ENCODE measurements around the gene PCNX4.

The PCNX4 gene

GRCh38 chr14:60170948-60171347 is 79.2 kb downstream of the PCNX4 start:
- DNase-seq (ENCODE audit: extremely low read depth in 1 of 2, low read depth in 1 of 2) = no peak

- no peak for DNase-seq (ENCODE audit: extremely low read depth in 1 of 2, low read depth in 1 of 2)
Observed at GRCh38 chr14:60171690-60172089, 80.0 kb downstream of the PCNX4 start.

GRCh38 chr14:60174352-60175254 is 82.9 kb downstream of the PCNX4 start:
- DNase-seq (ENCODE audit: extremely low read depth in 1 of 2, low read depth in 1 of 2) = no peak

DNA sequence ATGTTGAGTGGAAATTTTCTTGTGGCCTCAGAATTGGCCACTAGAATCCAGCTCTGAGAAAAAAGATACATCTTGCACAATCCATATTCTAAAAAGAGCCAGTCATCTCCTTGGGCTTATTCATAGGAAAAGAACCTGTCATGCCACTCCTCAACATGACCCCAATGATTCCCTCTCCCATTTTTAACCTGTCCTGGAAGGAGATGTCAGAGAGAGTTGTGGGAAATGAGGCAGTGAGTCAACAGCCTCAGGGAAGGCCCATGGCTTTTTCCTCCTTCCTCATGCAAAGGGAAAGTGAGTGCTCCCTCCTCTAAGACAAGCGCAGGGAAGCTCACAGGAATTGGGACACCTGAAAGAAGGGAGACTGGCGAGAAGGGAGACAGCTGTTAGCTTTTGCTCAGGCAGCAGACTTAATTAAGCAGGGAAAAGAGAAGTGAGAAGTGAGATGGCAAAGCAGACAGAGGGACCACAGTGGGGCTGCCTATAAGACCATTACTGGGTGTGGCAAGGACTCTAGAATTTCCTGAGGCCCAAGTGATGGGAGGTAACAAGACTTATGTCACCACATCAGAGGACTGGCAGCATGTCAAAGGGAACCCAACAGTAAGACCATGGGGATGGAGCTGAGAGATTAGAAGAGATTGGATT is 83.7 kb downstream of the PCNX4 start:
- DNase-seq (ENCODE audit: extremely low read depth in 1 of 2, low read depth in 1 of 2) = no peak

DNA sequence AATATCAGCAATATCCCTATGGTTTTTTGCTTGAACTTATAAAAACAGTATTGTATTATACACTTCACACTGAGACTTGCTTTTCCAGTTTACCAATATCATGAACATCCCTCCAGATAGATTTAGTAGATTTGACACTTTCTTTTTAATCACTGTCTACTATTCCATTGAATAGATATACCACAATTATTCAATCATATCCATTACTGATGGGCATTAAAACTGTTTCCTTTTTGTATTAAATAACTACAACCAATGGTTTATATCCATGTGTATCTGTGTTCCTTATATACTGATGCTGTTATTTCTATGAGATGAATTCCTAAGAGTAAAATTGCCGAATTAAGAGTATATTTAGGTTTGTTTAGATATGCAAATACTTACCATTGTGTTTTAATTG is 86.4 kb downstream of the PCNX4 start:
- DNase-seq (ENCODE audit: extremely low read depth in 1 of 2, low read depth in 1 of 2) = no peak

- no peak for DNase-seq (ENCODE audit: extremely low read depth in 1 of 2, low read depth in 1 of 2)
Observed at GRCh38 chr14:60178820-60179219, 87.1 kb downstream of the PCNX4 start.

GRCh38 chr14:60179431-60179869 is 87.7 kb downstream of the PCNX4 start:
- no peak for DNase-seq (ENCODE audit: extremely low read depth in 1 of 2, low read depth in 1 of 2)

GRCh38 chr14:60183138-60183537 is 91.4 kb downstream of the PCNX4 start:
- DNase-seq (ENCODE audit: extremely low read depth in 1 of 2, low read depth in 1 of 2) = no peak

- DNase-seq (ENCODE audit: extremely low read depth in 1 of 2, low read depth in 1 of 2) = no peak
Observed at GRCh38 chr14:60183741-60184140, 92.0 kb downstream of the PCNX4 start.

DNA sequence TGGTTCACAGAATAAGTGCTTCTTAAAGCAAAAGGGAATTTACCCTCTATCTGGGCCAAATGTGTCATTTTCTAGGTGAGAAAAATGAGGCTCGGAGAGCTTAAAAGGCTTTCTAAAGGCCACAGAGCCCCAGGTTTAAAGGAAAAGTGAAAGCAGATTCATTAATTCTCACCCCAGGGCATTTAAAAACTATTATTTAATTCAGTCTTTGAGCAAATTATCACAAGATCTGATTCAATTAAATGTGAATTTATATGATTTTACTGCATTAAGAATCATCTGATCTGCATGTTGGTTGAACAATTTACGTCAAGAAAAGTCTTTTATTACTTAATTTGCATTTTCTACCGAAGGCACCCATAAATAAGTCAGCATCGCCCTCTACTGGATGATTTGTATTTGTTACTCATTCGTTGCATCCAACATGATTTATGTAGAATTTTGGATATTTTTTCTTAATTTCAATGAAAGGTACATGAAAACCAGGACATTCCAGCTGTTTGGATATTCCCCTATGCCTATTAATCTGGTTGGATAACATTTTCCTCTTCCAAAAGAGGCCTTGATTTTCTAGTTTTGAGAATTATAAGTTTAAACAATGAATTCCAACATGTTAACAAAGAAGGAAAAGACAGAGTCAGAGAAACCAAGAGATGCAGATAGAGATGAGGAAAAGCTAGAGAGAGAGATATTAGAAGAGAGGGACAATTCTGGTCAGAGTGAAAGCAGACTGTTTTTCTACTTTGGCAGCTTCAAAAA is 92.6 kb downstream of the PCNX4 start:
- no peak for DNase-seq (ENCODE audit: extremely low read depth in 1 of 2, low read depth in 1 of 2)

- no peak for DNase-seq (ENCODE audit: extremely low read depth in 1 of 2, low read depth in 1 of 2)
Observed at GRCh38 chr14:60184905-60185555, 93.3 kb downstream of the PCNX4 start.

DNA sequence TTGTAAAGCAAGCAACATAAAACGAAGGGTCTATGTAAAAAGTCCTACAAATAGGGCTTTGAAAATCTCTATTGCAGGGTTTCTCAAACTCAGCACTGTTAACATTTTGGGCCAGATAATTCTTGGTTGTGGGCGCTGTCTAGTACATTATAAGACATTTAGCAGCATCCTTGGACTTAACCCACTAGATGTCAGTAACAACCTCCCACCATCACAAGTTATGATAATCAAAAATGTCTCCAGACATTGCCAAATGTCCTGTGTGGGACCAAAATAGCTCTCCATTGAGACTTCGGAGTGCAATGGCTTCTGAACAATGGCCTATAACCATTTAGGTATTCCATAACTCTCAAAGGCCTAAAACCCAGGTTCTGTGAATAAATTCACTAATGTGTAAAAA is 96.4 kb downstream of the PCNX4 start:
- DNase-seq (ENCODE audit: extremely low read depth in 1 of 2, low read depth in 1 of 2) = no peak

- DNase-seq (ENCODE audit: extremely low read depth in 1 of 2, low read depth in 1 of 2) = no peak
Observed at GRCh38 chr14:60188696-60189095, 97.0 kb downstream of the PCNX4 start.

- no peak for DNase-seq (ENCODE audit: extremely low read depth in 1 of 2, low read depth in 1 of 2)
Observed at GRCh38 chr14:60189923-60190840, 98.5 kb downstream of the PCNX4 start.

DNA sequence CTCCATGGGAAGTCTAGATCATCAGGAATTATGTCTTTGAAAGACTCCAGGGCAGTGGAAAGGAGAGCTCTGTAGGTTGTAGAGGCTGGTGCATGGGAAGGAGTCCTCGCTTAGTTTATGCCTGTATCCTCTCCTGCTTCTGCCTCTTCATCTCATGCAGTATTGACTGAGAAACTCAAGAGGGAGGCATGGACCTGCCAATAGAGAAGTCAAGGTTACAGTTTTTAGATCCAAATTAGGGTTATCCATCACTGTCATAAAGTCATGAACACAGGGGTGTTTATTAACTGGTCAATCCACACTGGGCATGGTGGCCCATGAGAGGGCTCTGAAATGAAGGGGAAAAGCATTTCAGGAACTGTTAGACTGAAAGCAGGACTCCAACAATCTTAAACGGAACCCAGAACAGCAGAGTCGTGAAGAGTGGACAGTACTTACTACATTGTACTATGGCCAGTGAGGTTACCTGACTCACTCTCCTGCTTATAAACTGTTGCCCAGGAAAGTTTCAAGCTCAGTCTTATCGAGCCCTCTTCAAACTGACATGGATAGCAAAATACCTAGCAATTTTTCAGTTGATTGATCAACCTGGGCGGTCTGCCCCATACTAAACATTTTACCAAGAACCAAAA is 103.6 kb downstream of the PCNX4 start:
- DNase-seq (ENCODE audit: extremely low read depth in 1 of 2, low read depth in 1 of 2) = no peak

- DNase-seq (ENCODE audit: extremely low read depth in 1 of 2, low read depth in 1 of 2) = no peak
Observed at GRCh38 chr14:60196291-60196690, 104.6 kb downstream of the PCNX4 start.

DNA sequence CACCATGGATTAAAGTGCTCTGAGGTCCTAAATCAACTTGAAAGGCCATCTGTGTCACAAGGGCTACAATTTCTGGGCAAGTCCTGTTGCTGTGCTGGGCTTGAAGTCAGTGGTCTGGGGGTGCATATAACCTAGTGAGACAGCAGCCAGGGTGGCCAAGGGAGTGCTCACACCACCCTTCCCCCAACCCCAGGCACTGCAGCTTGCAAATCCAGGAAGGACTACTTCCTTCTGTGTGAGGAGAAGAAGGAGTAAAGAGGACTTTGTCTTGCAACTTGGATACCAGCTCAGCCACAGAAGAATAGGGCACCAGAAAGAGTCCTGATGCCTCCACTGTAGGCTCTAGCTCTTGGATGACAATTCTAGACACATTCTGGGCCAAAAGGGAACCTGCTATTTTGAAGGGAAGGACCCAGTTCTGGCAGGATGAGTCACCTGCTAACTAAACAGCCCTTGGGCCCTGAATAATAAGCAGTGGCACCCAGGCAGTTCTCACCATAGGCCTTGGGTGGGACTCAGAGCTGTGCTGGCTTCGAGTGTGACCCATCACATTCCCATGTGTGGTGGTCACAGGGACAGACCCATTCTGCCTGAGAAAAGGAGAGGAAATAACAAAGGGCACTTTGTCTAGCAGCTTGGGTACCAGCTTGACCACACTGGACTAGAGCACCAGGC is 106.0 kb downstream of the PCNX4 start:
- no peak for DNase-seq (ENCODE audit: extremely low read depth in 1 of 2, low read depth in 1 of 2)

DNA sequence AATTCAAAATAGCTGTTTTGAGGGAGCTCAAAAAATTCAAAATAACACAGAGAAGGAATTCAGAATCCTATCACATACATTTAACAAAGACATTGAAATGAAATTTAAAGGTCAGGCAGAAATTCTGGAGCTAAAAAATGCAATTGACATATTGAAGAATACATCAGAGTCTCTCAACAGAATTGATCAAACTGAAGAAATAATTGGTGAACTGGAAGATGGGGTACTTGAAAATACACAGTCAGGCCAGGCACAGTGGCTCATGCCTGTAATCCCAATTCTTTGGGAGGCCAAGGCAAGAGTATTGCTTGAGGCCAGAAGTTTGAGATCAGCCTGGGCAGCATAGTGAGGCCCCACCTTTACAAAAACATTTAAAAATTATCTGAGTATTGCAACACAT is 107.6 kb downstream of the PCNX4 start:
- no peak for DNase-seq (ENCODE audit: extremely low read depth in 1 of 2, low read depth in 1 of 2)

Data from activated CD8-positive, alpha-beta memory T cell treated with anti-CD3 and anti-CD28 coated beads for 1 hour (primary cell).